ENCODE measurements around the gene MPHOSPH9. TPM values are rescaled to one million over a fixed set of nuclear protein-coding genes. Genes with fewer than 3 reads are reported as not detected.

MPHOSPH9 gene
- total RNA-seq, 1 donor from 2014 or later: 40.9 TPM

DNA sequence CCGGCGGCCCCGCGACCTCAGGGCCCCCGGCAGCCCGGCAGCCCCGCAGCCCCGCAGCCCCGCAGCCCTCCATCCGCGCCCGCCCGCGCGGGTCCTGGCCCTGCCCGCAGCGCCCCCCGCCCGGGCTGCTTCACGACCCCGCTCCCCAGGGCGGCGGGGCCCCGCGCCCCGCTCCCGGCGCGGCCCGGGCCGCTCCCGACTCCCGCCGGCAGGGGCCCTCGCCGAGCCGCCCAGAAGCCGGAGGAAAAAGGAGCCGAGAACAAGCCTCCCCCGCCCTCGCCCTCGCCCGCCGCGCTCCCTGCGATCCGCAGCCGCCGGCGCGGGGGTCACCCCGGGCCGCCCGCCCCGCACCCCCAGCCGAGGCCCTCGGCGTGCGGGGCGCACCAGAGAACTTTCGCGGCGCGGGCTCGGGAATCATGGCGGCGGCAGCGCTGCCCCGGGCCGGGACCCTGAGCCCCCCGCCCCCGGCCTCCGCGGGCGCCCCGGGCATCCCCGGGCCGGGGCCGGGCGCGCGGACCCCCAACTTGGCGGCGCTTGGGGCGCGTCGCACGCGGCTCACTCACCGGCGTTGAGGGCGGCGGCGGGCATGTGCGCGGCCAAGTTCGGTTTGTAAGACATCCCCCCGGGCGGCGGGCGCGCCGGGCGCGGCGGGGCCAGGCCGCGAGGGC, 38.2 kb upstream of the MPHOSPH9 start:
- DNase-seq (ENCODE audit: low spot score in 2 of 2, unreplicated experiment in 2 of 2): peak; percentile 67 to 83
- Mint-ChIP-seq H3K4me3 (no peak overlapping the region), H3K27me3 (ENCODE audit: low read depth) (no peaks in the 10 kb centered on the region), H3K27ac (no peak overlapping the region), H3K36me3 (peaks cover 2% of the 10 kb centered on the region), H3K4me1 (peaks cover 20% of the 10 kb centered on the region), H3K9me3 (no peaks in the 10 kb centered on the region)
- TF ChIP-seq, protein P1, sequence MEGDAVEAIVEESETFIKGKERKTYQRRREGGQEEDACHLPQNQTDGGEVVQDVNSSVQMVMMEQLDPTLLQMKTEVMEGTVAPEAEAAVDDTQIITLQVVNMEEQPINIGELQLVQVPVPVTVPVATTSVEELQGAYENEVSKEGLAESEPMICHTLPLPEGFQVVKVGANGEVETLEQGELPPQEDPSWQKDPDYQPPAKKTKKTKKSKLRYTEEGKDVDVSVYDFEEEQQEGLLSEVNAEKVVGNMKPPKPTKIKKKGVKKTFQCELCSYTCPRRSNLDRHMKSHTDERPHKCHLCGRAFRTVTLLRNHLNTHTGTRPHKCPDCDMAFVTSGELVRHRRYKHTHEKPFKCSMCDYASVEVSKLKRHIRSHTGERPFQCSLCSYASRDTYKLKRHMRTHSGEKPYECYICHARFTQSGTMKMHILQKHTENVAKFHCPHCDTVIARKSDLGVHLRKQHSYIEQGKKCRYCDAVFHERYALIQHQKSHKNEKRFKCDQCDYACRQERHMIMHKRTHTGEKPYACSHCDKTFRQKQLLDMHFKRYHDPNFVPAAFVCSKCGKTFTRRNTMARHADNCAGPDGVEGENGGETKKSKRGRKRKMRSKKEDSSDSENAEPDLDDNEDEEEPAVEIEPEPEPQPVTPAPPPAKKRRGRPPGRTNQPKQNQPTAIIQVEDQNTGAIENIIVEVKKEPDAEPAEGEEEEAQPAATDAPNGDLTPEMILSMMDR (IDR thresholded peaks at IDR 0.05; ENCODE audit: unreplicated experiment): no peak

DNA sequence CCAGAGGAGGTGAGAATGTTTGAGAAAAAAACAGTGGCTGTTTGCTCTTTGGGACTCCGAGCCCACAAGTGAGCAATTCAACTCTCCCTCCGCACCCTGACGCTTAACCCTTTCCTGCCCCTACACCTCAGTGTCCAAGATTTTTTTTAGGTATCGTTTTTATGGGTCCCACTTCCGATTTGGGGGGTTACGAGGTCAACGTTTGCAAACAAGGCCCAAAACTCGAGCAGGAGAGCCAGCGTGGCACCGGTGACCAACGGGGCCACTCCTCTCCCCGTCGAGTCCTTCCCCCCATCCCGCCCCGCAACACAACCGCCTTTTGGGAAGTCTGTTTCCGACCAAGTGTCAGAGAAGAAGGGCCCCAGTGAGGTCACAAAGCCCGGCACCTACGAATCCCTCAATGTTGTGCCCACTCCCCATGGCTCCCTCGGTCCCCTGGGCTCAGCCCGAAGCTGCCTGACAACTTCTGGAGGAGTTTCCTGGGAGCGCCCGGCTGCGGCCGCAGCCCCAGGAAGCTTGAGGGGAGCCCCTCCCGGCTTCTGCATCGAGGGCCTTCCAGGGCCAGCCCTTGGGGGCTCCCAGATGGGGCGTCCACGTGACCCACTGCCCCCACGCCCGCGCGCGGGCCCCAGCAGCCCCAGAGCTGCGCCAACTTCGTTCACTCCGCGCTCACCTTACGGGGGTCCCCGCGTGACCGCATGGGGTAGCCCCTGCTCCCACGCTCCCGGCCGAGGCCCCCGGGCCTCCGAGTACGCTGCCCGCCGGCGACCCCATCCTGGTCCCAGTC, 37.5 kb upstream of the MPHOSPH9 start:
- H3K4me1 Mint-ChIP-seq: peaks cover 20% of the 10 kb centered on the region
- H3K27ac Mint-ChIP-seq: peak overlapping the region; percentile 92
- TF ChIP-seq, protein P1 (IDR thresholded peaks at IDR 0.05; ENCODE audit: unreplicated experiment): no peak
- no peaks in the 10 kb centered on the region for H3K27me3 Mint-ChIP-seq (ENCODE audit: low read depth)
- H3K9me3 Mint-ChIP-seq: no peaks in the 10 kb centered on the region
- peak overlapping the region; percentile 87 for H3K4me3 Mint-ChIP-seq
- DNase-seq (ENCODE audit: low spot score in 2 of 2, unreplicated experiment in 2 of 2): no peak
- H3K36me3 Mint-ChIP-seq: peaks cover 6% of the 10 kb centered on the region

DNA sequence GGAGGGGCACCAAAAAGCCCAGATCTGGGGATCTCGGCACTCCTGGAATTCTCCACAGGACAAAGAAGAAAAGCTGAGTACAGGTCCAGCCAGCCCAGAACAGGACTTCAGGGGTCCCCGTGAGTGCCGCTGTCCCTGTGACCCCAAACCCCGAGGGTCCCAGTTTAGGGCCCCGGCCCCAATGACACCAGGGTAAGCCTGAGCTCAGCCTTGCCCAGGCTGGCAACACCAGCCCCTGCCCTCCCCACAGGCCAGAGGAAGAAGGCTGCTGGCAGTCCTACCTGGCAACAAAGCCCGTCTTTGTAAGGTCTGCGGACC, 36.9 kb upstream of the MPHOSPH9 start:
- Mint-ChIP-seq H3K4me1 (peaks cover 20% of the 10 kb centered on the region), H3K9me3 (no peaks in the 10 kb centered on the region), H3K27ac (peak overlapping the region; percentile 92), H3K4me3 (peak overlapping the region; percentile 87), H3K36me3 (peaks cover 6% of the 10 kb centered on the region), H3K27me3 (ENCODE audit: low read depth) (no peaks in the 10 kb centered on the region)
- DNase-seq (ENCODE audit: low spot score in 2 of 2, unreplicated experiment in 2 of 2): no peak
- TF ChIP-seq, protein P1 (IDR thresholded peaks at IDR 0.05; ENCODE audit: unreplicated experiment): no peak

DNA sequence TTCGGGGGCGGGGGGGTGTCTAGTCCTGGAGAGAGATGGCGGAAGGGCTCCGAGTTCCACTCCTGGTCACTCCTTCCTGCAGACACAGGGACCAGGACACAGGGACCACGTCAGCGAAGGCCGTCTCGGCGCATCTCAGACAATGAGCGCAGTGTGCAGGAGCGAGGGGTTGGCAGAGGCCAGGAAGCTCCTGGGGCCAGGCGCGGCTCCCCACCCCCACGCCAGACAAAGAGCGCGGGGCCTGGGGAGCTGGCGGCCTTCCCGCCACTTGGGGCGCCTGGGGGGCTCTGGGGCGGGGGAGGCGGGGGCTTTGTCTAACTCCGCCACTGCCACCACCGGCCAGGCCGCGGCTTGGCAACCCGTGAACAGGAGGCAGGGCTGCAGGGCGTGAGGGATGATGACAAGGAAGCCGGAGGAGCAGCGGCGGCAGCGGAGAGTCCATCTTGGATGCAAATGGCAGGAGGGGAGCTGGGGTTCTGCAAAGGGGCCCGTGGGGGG, 36.5 kb upstream of the MPHOSPH9 start:
- no peaks in the 10 kb centered on the region for H3K27me3 Mint-ChIP-seq (ENCODE audit: low read depth)
- TF ChIP-seq, protein P1 (IDR thresholded peaks at IDR 0.05; ENCODE audit: unreplicated experiment): peak; percentile 15
- H3K36me3 Mint-ChIP-seq: peaks cover 8% of the 10 kb centered on the region
- H3K9me3 Mint-ChIP-seq: no peaks in the 10 kb centered on the region
- DNase-seq (ENCODE audit: low spot score in 2 of 2, unreplicated experiment in 2 of 2): peak in 1 of 2 experiments; percentile 71
- peaks cover 20% of the 10 kb centered on the region for H3K4me1 Mint-ChIP-seq
- H3K4me3 Mint-ChIP-seq: peak overlapping the region; percentile 87
- H3K27ac Mint-ChIP-seq: peak overlapping the region; percentile 94

DNA sequence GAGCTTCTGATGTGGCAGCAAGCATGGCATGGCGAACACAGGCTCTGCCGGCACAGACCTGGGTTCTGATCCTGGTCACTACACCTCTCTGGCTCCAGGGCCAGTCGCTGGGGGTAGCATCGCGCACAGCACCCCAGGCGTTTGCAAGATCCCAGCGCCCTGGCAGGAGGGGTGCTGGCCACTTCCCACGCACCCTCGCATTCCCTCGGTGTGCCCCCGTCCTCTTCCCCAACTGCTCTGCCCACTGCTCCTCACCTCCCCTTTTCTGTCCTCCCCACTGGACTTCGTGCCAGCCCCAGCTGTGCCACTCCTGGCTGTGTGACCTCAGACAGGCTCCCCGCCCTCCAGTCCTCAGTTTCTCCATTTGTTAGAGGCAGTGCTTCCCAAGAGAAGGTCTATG, 35.9 kb upstream of the MPHOSPH9 start:
- DNase-seq (ENCODE audit: low spot score in 2 of 2, unreplicated experiment in 2 of 2): no peak
- TF ChIP-seq, protein P1 (IDR thresholded peaks at IDR 0.05; ENCODE audit: unreplicated experiment): no peak
- peaks cover 10% of the 10 kb centered on the region for H3K36me3 Mint-ChIP-seq
- no peaks in the 10 kb centered on the region for H3K27me3 Mint-ChIP-seq (ENCODE audit: low read depth)
- H3K27ac Mint-ChIP-seq: peak overlapping the region; percentile 94
- H3K9me3 Mint-ChIP-seq: no peaks in the 10 kb centered on the region
- peaks cover 20% of the 10 kb centered on the region for H3K4me1 Mint-ChIP-seq
- H3K4me3 Mint-ChIP-seq: peak overlapping the region; percentile 87

Measured in mesothelial cell of epicardium (in vitro differentiated cells).